OCI-LY1 (cell line): Measurements from ENCODE around the gene DNAJA3.

Source experiments
- EZH2 ChIP-seq: fragments of 200-600 bp; sonication (generic), shearing (Covaris generic); IDR thresholded peaks from 2 replicates; pipeline ENCODE4 v1.8.0; 2017; ENCODE audit warnings: borderline replicate concordance, mixed run types, mild to moderate bottlenecking, antibody characterized with exemption, low read length, moderate library complexity, mixed read lengths
- TF ChIP-seq, protein P1 (sequence below): fragments of 200-600 bp; sonication (generic), shearing (Covaris generic); IDR thresholded peaks from 2 replicates; pipeline ENCODE4 v1.5.1; 2017; ENCODE audit warnings: mild to moderate bottlenecking, antibody characterized with exemption, low read length, moderate library complexity, mixed read lengths

DNA sequence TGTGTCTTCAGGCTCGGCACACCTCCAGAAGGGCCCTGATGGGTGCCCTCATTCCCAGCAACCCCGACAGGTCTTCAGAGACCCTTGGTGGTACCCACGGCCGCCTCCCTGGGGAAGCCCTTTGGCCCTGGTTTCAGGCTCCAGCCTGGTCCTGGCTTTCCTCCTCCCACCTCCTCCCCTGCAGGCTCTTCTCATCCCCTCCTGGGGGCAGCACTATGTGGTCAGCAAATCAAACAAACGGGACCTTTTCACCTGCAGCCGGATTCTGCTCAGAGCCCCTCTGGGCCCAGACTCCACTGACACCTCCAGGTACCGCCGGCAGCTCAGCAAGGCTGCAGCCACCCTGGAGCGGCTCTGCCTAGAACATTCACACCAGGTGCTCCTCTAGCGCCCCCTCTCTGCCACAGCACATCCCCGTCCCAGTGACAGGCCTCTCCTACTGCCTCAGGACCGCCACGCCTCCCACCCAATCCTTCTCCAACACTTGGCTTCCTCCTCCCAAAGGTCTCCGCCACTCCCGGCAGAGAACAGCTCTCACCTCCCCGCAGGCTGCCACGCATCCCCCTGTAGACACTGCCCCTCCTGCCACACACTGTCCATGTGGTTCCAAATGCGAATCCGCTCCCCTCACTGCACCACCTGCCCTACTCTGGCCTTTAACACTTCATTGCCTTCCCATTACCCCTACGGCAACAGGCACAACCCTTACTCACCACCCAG lies 21.3 kb upstream of the DNAJA3 start:
- TF ChIP-seq, protein P1, sequence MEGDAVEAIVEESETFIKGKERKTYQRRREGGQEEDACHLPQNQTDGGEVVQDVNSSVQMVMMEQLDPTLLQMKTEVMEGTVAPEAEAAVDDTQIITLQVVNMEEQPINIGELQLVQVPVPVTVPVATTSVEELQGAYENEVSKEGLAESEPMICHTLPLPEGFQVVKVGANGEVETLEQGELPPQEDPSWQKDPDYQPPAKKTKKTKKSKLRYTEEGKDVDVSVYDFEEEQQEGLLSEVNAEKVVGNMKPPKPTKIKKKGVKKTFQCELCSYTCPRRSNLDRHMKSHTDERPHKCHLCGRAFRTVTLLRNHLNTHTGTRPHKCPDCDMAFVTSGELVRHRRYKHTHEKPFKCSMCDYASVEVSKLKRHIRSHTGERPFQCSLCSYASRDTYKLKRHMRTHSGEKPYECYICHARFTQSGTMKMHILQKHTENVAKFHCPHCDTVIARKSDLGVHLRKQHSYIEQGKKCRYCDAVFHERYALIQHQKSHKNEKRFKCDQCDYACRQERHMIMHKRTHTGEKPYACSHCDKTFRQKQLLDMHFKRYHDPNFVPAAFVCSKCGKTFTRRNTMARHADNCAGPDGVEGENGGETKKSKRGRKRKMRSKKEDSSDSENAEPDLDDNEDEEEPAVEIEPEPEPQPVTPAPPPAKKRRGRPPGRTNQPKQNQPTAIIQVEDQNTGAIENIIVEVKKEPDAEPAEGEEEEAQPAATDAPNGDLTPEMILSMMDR, result peak; percentile 89
- no peak for TF ChIP-seq EZH2
